GM21529 (cell line): ENCODE results near the gene KCNK4.

Experiments
- ATAC-seq: cut with Tn5 transposase; IDR thresholded peaks from one replicate; pipeline ENCODE4 v1.9.1; 2021; ENCODE audit not compliant: unreplicated experiment

The KCNK4 gene

DNA sequence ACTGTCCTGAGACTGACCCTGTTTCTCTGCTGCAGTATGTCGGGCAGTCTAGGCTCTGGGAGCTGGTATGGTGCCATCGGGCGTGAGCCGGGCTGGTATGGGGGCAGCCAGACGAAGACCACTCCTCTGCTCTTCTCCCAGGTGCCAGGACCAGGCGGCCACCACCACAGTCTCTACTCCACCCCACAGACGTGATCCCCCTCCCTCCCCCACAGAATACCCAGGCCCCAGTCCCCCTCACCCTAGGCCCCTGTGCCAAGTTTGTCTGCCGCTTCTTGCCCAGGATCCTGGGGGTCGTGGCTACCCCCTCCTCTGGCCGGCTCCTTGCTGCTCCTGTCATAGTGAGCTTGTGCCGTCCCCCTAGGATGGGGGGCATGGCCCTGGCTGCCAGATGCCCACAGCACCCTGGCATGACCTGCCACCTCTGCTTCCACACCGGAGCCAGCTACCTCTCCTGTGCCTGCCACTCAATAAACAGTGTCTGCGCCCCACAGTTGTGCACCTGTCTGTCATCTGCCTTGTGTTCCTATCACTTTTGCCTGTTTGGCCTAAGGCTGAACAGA lies 2.0 kb upstream of the KCNK4 start:
- ATAC-seq = no peak

GRCh38 chr11:64290352-64291261 lies 495 bp upstream of the KCNK4 start:
- no peak for ATAC-seq

DNA sequence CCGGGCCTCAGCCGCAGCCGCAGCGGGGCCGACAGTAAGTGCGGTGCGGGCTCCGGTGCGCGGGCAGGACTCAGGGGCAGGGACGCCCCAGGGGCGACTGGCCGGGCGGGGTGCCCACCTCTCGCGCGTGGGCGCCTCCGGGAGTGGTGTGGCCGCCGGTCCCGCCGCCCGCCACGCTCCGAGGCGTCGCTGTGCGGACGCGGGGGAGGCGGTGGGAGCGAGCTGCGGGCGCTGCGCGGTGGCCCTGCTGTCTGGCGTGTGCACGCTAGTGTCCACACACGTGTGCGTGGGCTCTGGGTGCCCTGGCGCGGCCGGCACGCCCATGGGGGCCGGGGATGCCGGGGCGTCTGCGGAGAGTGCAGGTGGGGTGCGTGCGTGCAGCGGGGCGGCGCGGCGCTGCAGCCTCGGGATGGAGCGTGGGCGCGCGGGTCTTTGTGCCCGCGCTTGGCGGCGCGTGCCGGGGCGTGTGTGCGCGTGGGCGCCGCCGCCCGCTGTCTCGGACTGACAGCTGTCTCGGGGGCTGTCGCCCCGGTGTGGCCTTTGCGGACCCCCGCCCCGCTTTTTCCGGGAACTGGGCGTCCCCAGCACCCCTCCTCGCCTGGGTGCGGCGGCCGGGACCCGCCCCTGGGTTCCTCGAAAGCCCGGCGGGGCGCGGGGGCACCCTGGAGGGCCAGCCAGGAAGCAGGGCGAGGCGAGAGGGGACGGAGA lies 804 bp downstream of the KCNK4 start:
- ATAC-seq = no peak

DNA sequence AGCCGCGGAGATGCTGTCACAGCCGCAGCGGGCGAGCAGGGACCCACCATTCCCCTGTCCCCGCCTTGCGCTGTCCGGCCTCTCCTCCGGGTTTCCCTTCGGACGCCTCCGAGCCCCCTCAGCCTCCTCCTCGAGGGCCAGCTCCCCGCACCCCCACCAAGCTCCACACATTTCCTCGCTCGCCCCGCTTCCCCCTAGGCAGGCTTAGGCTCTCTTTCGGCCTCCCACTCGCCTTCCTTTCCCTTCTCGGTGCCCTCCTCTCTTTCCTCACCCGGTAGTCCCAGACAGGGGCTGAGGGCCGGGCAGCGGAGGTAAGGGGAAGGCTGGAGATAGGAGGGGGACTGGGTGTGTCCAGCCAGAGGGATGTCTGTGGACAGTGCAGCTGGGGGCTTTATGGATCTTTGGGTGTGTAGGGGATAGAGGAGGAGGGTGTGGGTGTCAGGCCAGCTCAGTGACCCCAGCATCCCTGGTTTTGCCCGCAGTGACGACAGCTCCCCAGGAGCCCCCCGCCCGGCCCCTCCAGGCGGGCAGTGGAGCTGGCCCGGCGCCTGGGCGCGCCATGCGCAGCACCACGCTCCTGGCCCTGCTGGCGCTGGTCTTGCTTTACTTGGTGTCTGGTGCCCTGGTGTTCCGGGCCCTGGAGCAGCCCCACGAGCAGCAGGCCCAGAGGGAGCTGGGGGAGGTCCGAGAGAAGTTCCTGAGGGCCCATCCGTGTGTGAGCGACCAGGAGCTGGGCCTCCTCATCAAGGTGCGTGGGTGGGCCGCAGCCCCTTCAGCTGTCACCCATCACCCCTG lies 1.6 kb downstream of the KCNK4 start:
- no peak for ATAC-seq

GRCh38 chr11:64294774-64295173 lies 3.7 kb downstream of the KCNK4 start:
- ATAC-seq = no peak

DNA sequence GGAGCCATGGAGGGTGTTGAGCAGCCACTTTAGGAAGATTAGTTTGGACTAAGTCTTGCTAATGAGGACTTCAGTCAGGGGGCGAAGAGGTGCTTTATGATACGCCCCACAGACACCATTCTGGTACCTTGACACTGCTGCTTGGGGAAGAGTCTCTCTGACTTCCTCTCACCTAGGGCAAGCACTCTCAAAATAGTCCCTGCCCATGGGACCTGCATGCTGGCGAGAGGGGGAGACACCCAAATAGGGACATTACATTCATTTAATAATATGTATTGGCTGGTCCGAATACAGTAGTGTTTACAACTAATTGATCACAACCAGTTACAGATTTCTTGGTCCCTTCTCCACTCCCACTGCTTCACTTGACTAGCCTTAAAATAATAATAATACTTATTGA lies 4.7 kb downstream of the KCNK4 start:
- no peak for ATAC-seq

GRCh38 chr11:64296236-64296635 lies 5.1 kb downstream of the KCNK4 start:
- ATAC-seq = no peak

- no peak for ATAC-seq
These were observed 6.0 kb downstream of the KCNK4 start for GRCh38 chr11:64296830-64297698.

DNA sequence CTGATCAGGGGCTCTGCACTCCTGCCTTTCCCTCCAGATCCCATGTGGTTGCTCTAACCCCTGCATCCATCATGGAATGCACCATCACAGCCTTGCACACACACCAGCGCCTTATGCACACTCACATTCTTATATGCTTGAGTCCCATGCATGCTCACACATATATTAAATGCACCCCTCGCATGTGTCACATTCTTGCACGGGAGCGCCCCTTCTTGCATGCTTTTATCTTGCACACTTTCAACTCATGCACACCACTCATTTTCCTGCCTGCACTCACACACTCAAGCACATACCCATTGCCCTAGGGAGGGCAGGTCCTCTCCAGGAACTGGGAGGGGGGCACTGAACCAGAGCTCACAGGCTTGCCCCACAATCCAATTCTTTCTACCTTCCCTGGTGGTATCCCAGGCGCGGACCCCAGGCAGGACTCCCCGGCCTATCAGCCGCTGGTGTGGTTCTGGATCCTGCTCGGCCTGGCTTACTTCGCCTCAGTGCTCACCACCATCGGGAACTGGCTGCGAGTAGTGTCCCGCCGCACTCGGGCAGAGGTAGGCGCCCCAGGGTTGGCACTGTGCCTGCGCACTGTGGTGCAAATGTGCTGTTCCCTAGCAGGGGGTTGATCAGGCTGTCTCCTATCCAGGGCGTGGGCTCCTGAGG lies 6.7 kb downstream of the KCNK4 start:
- ATAC-seq = no peak

DNA sequence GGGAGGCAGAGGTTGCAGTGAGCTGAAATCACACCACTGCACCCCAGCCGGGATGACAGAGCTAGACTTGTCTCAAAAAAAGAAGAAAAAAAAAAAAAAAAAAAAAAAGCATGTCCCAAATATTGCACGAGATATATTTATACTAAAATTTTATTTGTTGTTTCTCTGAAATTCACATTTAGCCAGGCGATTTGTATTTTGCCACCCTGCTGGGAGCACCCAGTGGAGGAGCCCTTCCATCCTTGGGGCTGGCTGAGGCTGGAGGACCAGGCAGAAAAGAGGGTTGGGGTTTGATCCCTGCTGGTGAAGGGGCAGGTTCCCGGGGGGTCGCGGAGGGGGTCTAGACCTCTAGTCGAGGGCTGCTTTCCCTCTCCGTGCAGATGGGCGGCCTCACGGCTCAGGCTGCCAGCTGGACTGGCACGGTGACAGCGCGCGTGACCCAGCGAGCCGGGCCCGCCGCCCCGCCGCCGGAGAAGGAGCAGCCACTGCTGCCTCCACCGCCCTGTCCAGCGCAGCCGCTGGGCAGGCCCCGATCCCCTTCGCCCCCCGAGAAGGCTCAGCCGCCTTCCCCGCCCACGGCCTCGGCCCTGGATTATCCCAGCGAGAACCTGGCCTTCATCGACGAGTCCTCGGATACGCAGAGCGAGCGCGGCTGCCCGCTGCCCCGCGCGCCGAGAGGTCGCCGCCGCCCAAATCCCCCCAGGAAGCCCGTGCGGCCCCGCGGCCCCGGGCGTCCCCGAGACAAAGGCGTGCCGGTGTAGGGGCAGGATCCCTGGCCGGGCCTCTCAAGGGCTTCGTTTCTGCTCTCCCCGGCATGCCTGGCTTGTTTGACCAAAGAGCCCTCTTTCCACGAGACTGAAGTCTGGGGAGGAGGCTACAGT lies 8.1 kb downstream of the KCNK4 start:
- no peak for ATAC-seq

- ATAC-seq = no peak
These were observed 8.9 kb downstream of the KCNK4 start, which contains the start of gene CATSPERZ for GRCh38 chr11:64299847-64300648. TSS of gene CATSPERZ (plus strand) at chr11:64300358. CDS start at chr11:64300411, 53 bp downstream.

DNA sequence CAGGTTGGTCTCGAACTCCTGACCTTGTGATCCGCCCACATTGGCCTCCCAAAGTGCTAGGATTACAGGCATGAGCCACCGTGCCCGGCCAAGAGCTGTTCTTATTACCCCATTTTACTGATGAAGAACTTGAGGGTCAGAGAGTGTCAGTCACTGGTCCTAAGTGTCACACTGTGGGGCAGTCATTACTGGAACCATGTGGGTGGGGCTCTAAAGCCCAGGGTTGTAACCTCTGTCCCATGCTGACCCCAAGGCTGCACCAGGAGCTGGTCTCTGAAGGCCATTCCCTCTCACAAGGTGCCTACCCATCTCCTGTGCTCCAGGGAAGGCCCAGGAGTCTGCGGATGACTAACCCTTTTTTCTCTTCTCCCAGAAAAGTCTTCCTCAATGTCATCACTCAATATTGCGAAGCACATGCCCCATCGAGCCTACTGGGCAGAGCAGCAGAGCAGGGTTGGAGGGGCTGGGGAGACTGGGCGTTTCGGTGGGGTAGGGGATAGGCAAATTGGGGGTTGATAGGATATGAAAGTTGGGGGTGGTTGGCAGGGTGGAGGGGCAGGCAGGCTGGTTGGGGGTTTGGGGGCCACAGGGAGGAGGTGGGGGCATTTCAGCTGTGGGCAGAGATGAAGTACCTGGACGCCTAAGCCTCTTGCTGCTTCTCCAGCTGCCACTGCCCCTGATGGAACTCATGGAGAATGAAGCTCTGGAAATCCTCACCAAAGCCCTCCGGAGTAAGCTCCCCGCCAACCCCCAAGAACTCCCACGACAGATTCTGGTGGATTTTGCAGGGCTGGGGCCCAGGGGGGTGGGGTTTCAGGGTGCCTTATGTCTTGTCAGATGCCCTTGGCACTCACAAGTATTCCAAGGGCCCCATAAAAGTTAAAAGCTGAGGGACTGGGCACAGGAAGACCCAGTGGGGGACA lies 12.3 kb downstream of the KCNK4 start:
- no peak for ATAC-seq

DNA sequence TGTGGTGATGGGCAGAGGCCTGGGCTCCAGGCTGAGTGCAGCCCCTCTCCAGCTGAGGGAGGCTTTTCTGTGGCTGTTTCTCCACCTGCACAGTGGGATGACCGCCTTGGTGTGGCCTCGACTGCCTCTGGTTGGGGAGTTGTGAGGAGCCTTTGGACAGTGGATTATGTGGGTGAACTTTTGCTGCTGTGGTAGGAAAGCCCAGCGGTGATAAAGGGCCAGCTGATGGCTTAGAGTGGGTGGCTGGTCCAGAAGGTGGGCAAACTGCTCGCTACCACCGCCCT lies 12.9 kb downstream of the KCNK4 start:
- no peak for ATAC-seq

DNA sequence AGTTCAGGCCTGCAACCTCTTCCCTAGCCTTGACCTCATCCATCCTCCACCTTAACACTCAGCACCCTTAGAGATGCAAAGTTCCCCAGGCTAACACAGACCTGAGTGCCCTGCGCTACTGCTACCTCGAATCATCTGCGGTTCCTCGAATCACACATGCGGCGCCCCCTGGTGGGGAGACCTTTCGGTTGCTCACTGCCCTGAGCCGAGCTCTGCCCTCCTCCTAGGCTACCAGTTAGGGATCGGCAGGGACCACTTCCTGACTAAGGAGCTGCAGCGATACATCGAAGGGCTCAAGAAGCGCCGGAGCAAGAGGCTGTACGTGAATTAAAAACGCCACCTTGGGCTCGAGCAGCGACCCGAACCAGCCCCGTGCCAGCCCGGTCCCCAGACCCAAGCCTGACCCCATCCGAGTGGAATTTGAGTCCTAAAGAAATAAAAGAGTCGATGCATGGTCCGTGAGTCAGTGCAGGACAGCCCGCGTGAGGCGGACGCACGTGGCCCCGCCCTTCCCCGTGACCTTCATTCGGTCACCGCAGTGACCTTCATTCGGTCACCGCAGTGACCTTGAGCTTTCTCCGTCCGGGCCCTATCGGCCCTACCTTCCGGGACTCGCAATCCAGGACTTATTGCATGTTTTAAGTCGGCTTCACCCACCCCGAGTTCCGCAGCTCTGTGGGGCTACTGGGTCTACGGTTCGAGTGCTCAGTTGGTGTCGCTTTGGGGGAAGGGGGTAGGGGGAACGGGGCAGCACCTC lies 13.4 kb downstream of the KCNK4 start:
- ATAC-seq = peak; percentile 30

GRCh38 chr11:64305075-64305690 lies 14.1 kb downstream of the KCNK4 start, which contains the start of gene ESRRA:
TSS of gene ESRRA (plus strand) at chr11:64305524. CDS start at chr11:64307180, 1,656 bp downstream.
- peak; percentile 70 for ATAC-seq
